GM20000 (cell line): Measurements from ENCODE around the gene PRAMEF10.
"Not testable (repeated sequence)": the region's sequence is repeated elsewhere in the genome, so short reads cannot be mapped to it uniquely, and the experiment has no call there.

Source experiments
- DNase-seq: peaks from one replicate; pipeline ENCODE4 v3.0.0; 2012; ENCODE audit warnings: low spot score
- TF ChIP-seq, protein P1 (sequence below): IDR thresholded peaks from 2 replicates; pipeline ENCODE4 v1.5.1; 2012; ENCODE audit warnings: mild to moderate bottlenecking, control low read depth; ENCODE audit errors: extremely low read depth, missing control alignments

PRAMEF10 gene, protein sequence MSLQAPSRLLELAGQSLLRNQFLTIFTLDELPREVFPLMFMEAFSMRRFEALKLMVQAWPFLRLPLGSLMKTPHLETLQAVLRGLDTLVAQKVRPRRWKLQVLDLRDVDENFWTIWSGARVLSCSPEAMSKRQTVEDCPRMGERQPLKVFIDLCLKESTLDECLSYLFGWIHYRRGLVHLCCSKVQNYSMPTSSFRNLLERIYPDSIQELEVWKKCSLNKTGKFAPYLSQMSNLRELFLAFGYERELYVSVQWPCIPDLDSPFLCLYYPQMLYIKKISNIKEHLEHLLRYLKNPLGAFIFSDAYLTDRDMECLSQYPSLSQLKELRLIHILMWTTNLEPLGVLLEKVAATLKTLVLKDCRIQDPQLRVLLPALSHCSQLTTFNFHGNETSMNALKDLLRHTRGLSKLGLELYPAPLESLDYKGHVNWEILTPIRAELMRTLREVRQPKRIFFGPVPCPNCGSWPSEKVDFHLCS

DNA sequence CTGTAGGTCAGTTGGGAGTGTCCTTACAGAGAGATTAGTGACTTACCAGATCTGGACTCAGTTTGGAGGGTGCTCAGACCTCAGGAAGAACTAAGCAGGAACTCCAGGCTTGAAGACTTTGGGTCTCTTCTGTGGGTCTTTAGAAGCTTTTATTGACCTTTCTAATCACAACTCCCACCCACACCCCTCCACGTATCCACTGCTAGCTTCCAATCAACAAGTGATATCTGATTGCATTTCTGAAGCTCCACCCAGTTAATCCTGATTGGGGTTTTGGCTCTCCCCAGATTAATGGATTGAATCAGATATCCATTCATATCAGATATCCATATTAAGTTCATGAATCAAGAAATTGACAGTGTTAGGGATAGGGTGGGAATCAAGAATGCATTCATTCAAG is at the start of gene PRAMEF10:
PRAMEF10 (minus strand) TSS at position 101 of the 400 bp plus-strand sequence. CDS start 2,423 bp downstream, outside the sequence.
- not testable (repeated sequence) for DNase-seq

DNA sequence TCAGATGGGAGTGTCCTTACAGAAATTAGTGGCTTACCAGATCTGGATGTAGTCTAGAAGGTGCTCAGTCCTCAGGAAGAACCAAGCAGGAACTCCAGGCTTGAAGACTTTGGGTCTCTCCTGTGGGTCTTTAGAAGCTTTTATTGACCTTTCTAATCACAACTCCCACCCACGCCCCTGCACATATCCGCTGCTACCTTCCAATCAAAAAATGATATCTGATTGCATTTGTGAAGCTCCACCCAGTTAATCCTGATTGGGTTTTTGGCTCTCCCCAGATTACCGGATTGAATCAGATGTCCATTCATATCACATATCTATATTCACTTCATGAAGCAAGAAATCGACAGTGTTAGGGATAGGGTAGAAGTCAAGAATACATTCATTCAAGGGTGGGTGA is 49.4 kb upstream of the PRAMEF10 start, which contains the start of gene PRAMEF6:
PRAMEF6 (minus strand) TSS at position 101 of the 400 bp plus-strand sequence. CDS start 5,062 bp downstream, outside the sequence.
- not testable (repeated sequence) for DNase-seq

DNA sequence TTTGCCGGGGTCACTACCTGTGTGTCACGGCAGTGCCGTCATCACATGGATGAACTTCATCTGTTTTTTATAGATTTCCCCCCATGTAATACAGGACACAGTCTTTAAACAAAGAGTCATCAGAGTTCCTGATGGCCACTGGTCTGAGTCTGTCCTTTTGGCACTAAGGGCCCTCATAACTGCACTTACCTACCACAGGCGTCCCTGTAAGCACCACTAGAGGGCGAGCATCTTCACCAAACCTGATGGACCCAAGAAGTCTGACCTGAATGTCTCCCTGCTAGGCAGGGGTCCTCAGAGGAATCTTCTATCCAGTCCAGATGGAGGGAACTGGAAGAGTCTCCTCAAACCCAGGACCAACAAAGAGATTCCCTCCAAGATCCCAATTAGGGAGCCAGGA is 26.3 kb upstream of the PRAMEF10 start:
- not testable (repeated sequence) for DNase-seq

DNA sequence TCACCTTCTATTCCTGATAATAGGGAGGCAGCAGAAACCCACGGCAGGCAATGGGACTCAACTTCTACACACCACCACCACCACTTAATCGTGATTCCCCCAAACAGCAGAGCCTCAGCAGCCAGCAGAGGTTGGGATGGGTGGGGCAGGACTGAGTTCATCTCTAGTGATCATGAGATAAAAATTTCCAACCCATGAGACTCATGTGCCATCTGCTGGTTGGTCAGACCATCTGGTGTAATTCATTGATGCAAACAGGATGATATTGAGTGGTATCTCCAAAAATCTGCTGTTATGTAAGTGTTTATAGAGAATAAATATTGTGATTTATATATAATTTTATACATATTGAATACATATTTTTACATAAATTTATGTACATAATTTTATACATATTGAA is 23.7 kb upstream of the PRAMEF10 start:
- not testable (repeated sequence) for DNase-seq

DNA sequence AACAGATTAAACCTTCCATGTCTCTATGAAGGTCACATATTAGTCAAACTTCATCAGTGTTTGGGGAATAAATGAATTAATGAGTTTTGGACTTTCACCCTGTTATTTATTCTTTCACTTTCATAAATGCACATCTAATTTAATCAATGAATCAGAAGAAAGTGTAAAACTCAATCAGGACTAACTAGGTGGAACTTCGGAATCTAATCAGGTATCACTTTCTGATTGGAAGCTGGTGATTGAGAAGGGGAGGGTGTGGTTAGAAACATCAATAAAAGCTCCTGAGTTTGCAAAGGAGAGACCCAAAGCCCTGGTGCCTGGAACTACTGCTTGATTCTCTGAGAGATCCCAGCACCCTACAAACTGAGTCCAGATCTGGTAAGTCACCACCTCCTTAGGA is 18.2 kb upstream of the PRAMEF10 start, which contains the start of gene PRAMEF7:
PRAMEF7 (plus strand) TSS at position 301 of the 400 bp plus-strand sequence. CDS start 1,083 bp downstream, outside the sequence.
- DNase-seq: not testable (repeated sequence)

DNA sequence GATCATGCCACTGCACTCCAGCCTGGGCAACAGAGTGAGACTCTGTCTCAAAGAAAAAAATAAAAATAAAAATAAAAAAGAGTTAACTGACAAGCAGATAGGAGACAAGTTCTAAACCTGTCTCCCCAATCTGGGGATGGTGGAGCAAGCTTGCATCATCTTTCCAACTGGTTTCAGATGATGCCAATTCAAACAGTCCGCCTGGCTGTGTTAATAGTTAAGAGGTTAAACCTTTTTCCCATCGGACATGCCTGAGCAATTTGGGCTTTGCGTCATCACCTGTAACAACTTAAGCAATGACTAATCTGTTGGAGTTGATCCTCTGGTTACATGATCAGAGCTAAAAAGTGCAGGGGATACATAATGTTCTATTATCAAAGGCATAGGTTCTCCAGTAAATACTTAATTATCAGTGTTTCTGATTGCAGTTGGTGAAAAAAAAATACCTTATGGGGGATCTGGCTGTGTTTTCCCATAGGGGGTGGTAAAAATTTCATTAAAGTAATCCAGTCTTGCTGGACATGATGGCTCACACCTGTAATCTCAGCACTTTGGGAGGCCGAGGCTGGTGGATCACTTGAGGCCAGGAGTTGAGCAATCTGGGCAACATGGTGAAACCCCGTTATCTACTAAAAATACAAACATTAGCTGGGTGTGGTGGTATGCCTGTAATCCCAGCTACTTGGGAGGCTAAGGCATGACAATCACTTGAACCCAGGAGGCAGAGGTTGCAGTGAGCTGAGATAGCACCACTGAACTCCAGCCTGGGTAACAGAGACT is 5.9 kb upstream of the PRAMEF10 start:
- DNase-seq: not testable (repeated sequence)

- DNase-seq: not testable (repeated sequence)
Observed at GRCh38 chr1:12899186-12899585, 1.1 kb upstream of the PRAMEF10 start.

- not testable (repeated sequence) for DNase-seq
Observed at GRCh38 chr1:12886101-12886500, 12.0 kb downstream of the PRAMEF10 start, which contains the start of gene PRAMEF4. Gene PRAMEF4 (minus strand): TSS chr1:12886201. CDS start chr1:12883394, 2,807 bp downstream.

GRCh38 chr1:12878453-12878852 is 19.6 kb downstream of the PRAMEF10 start:
- DNase-seq: not testable (repeated sequence)

GRCh38 chr1:12863131-12863880 is 34.8 kb downstream of the PRAMEF10 start:
- DNase-seq: not testable (repeated sequence)

DNA sequence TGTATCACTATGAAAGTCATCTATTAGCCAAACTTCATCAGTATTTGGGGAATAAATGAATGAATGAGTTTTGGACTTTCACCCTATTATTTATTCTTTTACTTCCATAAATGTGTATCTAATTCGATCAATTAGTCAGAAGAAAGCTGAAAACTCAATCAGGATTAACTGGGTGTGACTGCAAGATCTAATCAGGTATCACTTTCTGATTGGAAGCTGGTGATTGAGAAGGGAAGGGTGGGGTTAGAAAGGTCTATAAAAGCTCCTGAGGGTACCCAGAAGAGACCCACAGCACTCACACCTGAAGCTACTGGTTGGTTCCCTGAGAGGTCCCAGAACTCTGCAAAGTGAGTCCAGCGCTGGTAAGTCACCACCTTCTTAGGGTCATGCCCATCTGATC is 41.3 kb downstream of the PRAMEF10 start, which contains the start of gene PRAMEF2:
PRAMEF2 (plus strand) TSS at position 301 of the 400 bp plus-strand sequence. CDS start 1,924 bp downstream, outside the sequence.
- not testable (repeated sequence) for DNase-seq

- no peak for DNase-seq
- TF ChIP-seq, protein P1, sequence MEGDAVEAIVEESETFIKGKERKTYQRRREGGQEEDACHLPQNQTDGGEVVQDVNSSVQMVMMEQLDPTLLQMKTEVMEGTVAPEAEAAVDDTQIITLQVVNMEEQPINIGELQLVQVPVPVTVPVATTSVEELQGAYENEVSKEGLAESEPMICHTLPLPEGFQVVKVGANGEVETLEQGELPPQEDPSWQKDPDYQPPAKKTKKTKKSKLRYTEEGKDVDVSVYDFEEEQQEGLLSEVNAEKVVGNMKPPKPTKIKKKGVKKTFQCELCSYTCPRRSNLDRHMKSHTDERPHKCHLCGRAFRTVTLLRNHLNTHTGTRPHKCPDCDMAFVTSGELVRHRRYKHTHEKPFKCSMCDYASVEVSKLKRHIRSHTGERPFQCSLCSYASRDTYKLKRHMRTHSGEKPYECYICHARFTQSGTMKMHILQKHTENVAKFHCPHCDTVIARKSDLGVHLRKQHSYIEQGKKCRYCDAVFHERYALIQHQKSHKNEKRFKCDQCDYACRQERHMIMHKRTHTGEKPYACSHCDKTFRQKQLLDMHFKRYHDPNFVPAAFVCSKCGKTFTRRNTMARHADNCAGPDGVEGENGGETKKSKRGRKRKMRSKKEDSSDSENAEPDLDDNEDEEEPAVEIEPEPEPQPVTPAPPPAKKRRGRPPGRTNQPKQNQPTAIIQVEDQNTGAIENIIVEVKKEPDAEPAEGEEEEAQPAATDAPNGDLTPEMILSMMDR: no peak
Observed at GRCh38 chr1:12851779-12852178, 46.3 kb downstream of the PRAMEF10 start.

DNA sequence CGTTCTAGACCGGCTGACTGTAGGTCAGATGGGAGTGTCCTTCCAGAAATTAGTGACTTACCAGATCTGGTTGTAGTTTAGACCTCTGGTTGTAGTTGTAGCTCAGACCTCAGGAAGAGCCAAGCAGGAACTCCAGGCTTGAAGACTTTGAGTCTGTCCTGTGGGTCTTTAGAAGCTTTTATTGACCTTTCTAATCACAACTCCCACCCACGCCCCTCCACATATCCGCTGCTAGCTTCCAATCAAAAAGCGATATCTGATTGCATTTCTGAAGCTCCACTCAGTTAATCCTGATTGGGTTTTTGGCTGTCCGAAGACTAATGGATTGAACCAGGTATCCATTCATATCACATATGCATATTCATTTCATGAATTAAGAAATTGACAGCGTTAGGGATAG is 49.5 kb downstream of the PRAMEF10 start, which contains the start of gene HNRNPCL1:
HNRNPCL1 (minus strand) TSS at position 101 of the 400 bp plus-strand sequence. CDS start 431 bp downstream, outside the sequence.
- DNase-seq: not testable (repeated sequence)
